HCT116 (cell line): Measurements from ENCODE around the gene GPX7. TPM values are rescaled to one million over a fixed set of nuclear protein-coding genes. Genes with fewer than 3 reads are reported as not detected.

ENCODE experiments used
- ATAC-seq: fragments of 200-7000 bp; cut with Tn5 transposase; 2 replicates; pipeline ENCODE4 v1.9.1; 2020; ENCODE audit warnings: mild to moderate bottlenecking, moderate library complexity
- BruUV-seq: library from RNA; stranded (reverse); fragments of 400-500 nt; replicated peaks from 2 replicates; lab custom pipeline; 2021; lab: Mats Ljungman, UMichigan
- CTCF ChIA-PET: fragments of 300-600 bp; sonication (Branson Sonifier 250); formaldehyde crosslinking; loops from one replicate; lab custom pipeline; 2021; ENCODE audit warnings: antibody characterized with exemption; lab: Charles Lee
- POLR2A ChIA-PET: fragments of 300-600, 350-600 bp; sonication (Branson Sonifier 250); formaldehyde crosslinking; loops from one replicate; lab custom pipeline; 2021; ENCODE audit warnings: antibody characterized with exemption; lab: Charles Lee
- RAD21 ChIA-PET, 2 experiments: fragments of 300-600 bp; sonication (Branson Sonifier 250); formaldehyde crosslinking; loops; one replicate each; lab custom pipeline; 2023; ENCODE audit warnings: low total read pairs in 2 of 2; ENCODE audit not compliant: uncharacterized antibody in 2 of 2, unreplicated experiment in 2 of 2, low non-redundant PET in 1 of 2; lab: Charles Lee
- DNase-seq: peaks from one replicate; pipeline ENCODE4 v3.0.0-alpha.2; 2010; ENCODE audit warnings: low read depth, low spot score
- H2AFZ ChIP-seq: fragments of 200-600 bp; shearing (Covaris generic), sonication (generic); 2 replicates; pipeline ENCODE4 v1.6.1; 2017; ENCODE audit warnings: low read depth, mixed run types, mixed read lengths, antibody characterized with exemption, low read length; ENCODE audit not compliant: poor library complexity, severe bottlenecking
- H3K27ac ChIP-seq: 2 replicates; pipeline ENCODE4 v1.5.1; 2012; ENCODE audit warnings: low read depth, low read length
- H3K27me3 ChIP-seq: fragments of 200-600 bp; sonication (generic); 2 replicates; pipeline ENCODE4 v1.6.1; 2016; ENCODE audit warnings: mixed run types, low read length, mixed read lengths; ENCODE audit not compliant: insufficient read depth
- H3K36me3 ChIP-seq, 2 experiments: fragments of 200-500 bp in 1 of 2; fragments of 200-600 bp in 1 of 2; sonication (Bioruptor generic) in 1 of 2; sonication (generic) in 1 of 2; 2 replicates each; pipeline versions ENCODE4 v1.5.1 to v1.6.1; 2014 to 2016; ENCODE audit warnings: low read length in 2 of 2, inconsistent platforms in 1 of 2, mixed read lengths in 1 of 2, mixed run types in 1 of 2; ENCODE audit not compliant: insufficient read depth in 2 of 2, control insufficient read depth in 1 of 2
- H3K4me1 ChIP-seq, 2 experiments: fragments of 200-600 bp in 1 of 2; sonication (generic) in 1 of 2; 2 replicates each; pipeline versions ENCODE4 v1.5.1 to v1.6.1; 2012 to 2017; ENCODE audit warnings: low read length in 2 of 2, inconsistent platforms in 1 of 2, mild to moderate bottlenecking in 1 of 2, mixed read lengths in 1 of 2, mixed run types in 1 of 2, moderate library complexity in 1 of 2; ENCODE audit not compliant: insufficient read depth in 2 of 2, control insufficient read depth in 1 of 2
- H3K4me2 ChIP-seq: fragments of 200-600 bp; sonication (generic); 2 replicates; pipeline ENCODE4 v1.6.1; 2017; ENCODE audit warnings: mixed run types, low read length, mixed read lengths
- H3K4me3 ChIP-seq, 2 experiments: fragments of 200-600 bp in 1 of 2; sonication (generic) in 1 of 2; replicated peaks in 1 of 2; 2 replicates each; pipeline ENCODE4 v1.5.1; 2011 to 2016; ENCODE audit warnings: low read length in 2 of 2, control low read depth in 1 of 2, low read depth in 1 of 2, mild to moderate bottlenecking in 1 of 2, mixed read lengths in 1 of 2, mixed run types in 1 of 2
- H3K79me2 ChIP-seq: fragments of 200-600 bp; sonication (generic); 2 replicates; pipeline ENCODE4 v1.6.1; 2017; ENCODE audit warnings: mild to moderate bottlenecking, mixed run types, low read length, moderate library complexity, mixed read lengths; ENCODE audit not compliant: insufficient read depth
- H3K9ac ChIP-seq: fragments of 200-600 bp; sonication (generic); 2 replicates; pipeline ENCODE4 v1.6.1; 2016; ENCODE audit warnings: low read length, mixed read lengths
- H3K9me2 ChIP-seq: fragments of 200-600 bp; sonication (generic), shearing (Covaris generic); 2 replicates; pipeline ENCODE4 v1.6.1; 2017; ENCODE audit warnings: mixed run types, mild to moderate bottlenecking, moderate library complexity; ENCODE audit not compliant: insufficient read depth
- H3K9me3 ChIP-seq, 2 experiments: fragments of 200-500 bp in 1 of 2; fragments of 200-600 bp in 1 of 2; sonication (Bioruptor generic) in 1 of 2; sonication (generic) in 1 of 2; 2 replicates each; pipeline ENCODE4 v1.6.1; 2014 to 2017; ENCODE audit warnings: low read length in 2 of 2, mixed read lengths in 2 of 2, inconsistent platforms in 1 of 2, low read depth in 1 of 2, mild to moderate bottlenecking in 1 of 2, mixed run types in 1 of 2, moderate library complexity in 1 of 2; ENCODE audit not compliant: control insufficient read depth in 1 of 2, insufficient read depth in 1 of 2
- H4K20me1 ChIP-seq: fragments of 200-600 bp; sonication (generic), shearing (Covaris generic); 2 replicates; pipeline ENCODE4 v1.6.1; 2017; ENCODE audit warnings: mixed run types, mild to moderate bottlenecking, moderate library complexity; ENCODE audit not compliant: insufficient read depth
- EGR1 ChIP-seq: IDR thresholded peaks from 2 replicates; pipeline ENCODE4 v1.6.1; 2012; ENCODE audit warnings: low read depth
- FOSL1 ChIP-seq: IDR thresholded peaks from 2 replicates; pipeline ENCODE4 v1.6.1; 2012; ENCODE audit warnings: low read depth
- POLR2A ChIP-seq: IDR thresholded peaks from 2 replicates; pipeline ENCODE4 v1.7.0; 2011; ENCODE audit warnings: borderline replicate concordance; ENCODE audit not compliant: insufficient read depth, insufficient read length; ENCODE audit errors: extremely low read depth
- RAD21 ChIP-seq: IDR thresholded peaks from 2 replicates; pipeline ENCODE4 v1.6.1; 2012; ENCODE audit warnings: low read depth, mild to moderate bottlenecking
- SRF ChIP-seq: IDR thresholded peaks from 2 replicates; pipeline ENCODE4 v1.6.1; 2012; ENCODE audit warnings: low read depth
- TCF7L2 ChIP-seq: IDR thresholded peaks from 2 replicates; pipeline ENCODE4 v1.7.0; 2011; ENCODE audit warnings: borderline replicate concordance, inconsistent platforms; ENCODE audit not compliant: insufficient read depth, insufficient read length; ENCODE audit errors: extremely low read depth
- YY1 ChIP-seq: IDR thresholded peaks from 2 replicates; pipeline ENCODE4 v1.6.1; 2011; ENCODE audit warnings: low read length, low read depth, moderate library complexity, mild to moderate bottlenecking; ENCODE audit not compliant: insufficient replicate concordance; ENCODE audit errors: extremely low read depth
- ZFX ChIP-seq: fragments of 450-650 bp; IDR thresholded peaks from 2 replicates; pipeline ENCODE4 v1.6.1; 2017
- intact Hi-C: fragments of 100-400 bp; cut with micrococcal nuclease; formaldehyde crosslinking; loops from 2 replicates; pipeline ENCODE4 v1.10.0; 2022
- total RNA-seq: library from RNA; stranded (reverse); gene quantifications from one replicate; pipeline ENCODE4 v1.2.1, GENCODE V29; 2021; ENCODE audit not compliant: unreplicated experiment
- TF ChIP-seq, protein P1 (sequence below): IDR thresholded peaks from 2 replicates; pipeline ENCODE4 v1.6.1; 2012; ENCODE audit warnings: low read depth

The GPX7 gene
- total RNA-seq, 1 experiment from 2014 or later = not detected

GRCh38 chr1:52597912-52598311 lies 4.3 kb upstream of the GPX7 start (continued):
- no peak for TF ChIP-seq YY1

DNA sequence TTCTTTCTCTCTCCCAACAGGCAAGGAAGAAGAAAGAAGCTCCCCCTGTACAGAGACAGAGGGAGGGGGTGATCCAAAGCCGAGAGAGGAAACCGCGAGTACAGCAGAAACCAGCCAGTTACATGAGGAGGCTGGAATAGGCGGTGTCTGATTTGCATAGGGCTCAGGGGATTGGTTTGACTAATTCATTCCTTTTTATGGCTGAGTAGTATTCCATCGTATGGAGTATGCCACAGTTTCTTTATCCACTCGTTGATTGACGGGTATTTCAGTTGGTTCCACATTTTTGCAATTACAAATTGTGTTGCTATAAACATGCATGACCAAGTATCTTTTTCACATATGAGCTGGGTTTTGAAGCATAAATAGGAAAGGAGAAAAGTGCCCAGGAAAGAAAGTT lies 3.4 kb upstream of the GPX7 start:
- RAD21 ChIA-PET = no interaction called here
- no TSS peak for BruUV-seq
- CTCF ChIA-PET = no interaction called here

More for the DNA sequence above, 3.4 kb upstream of the GPX7 start:
- no peaks in the 10 kb centered on the region for H3K4me1 ChIP-seq
- intact Hi-C loops = no loop called here
- H3K79me2 ChIP-seq = no peaks in the 10 kb centered on the region
- DNase-seq (no peak), ATAC-seq (no peak)
- H3K27ac ChIP-seq = no peak overlapping the region
- no peaks in the 10 kb centered on the region for H3K36me3 ChIP-seq
- H3K27me3 ChIP-seq = no peaks in the 10 kb centered on the region
- no peak overlapping the region for H3K4me2 ChIP-seq
- no peak overlapping the region for H3K4me3 ChIP-seq
- TF ChIP-seq POLR2A (no peak), FOSL1 (no peak), SRF (no peak), EGR1 (no peak), TCF7L2 (no peak), RAD21 (no peak), ZFX (no peak)
- TF ChIP-seq, protein P1, sequence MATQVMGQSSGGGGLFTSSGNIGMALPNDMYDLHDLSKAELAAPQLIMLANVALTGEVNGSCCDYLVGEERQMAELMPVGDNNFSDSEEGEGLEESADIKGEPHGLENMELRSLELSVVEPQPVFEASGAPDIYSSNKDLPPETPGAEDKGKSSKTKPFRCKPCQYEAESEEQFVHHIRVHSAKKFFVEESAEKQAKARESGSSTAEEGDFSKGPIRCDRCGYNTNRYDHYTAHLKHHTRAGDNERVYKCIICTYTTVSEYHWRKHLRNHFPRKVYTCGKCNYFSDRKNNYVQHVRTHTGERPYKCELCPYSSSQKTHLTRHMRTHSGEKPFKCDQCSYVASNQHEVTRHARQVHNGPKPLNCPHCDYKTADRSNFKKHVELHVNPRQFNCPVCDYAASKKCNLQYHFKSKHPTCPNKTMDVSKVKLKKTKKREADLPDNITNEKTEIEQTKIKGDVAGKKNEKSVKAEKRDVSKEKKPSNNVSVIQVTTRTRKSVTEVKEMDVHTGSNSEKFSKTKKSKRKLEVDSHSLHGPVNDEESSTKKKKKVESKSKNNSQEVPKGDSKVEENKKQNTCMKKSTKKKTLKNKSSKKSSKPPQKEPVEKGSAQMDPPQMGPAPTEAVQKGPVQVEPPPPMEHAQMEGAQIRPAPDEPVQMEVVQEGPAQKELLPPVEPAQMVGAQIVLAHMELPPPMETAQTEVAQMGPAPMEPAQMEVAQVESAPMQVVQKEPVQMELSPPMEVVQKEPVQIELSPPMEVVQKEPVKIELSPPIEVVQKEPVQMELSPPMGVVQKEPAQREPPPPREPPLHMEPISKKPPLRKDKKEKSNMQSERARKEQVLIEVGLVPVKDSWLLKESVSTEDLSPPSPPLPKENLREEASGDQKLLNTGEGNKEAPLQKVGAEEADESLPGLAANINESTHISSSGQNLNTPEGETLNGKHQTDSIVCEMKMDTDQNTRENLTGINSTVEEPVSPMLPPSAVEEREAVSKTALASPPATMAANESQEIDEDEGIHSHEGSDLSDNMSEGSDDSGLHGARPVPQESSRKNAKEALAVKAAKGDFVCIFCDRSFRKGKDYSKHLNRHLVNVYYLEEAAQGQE = no peak
- no peak overlapping the region for H3K9ac ChIP-seq
- H3K9me3 ChIP-seq = no peaks in the 10 kb centered on the region
- no peaks in the 10 kb centered on the region for H4K20me1 ChIP-seq
- POLR2A ChIA-PET = no interaction called here
- H2AFZ ChIP-seq = no peak overlapping the region
- H3K9me2 ChIP-seq = no peaks in the 10 kb centered on the region
